MM.1S (cell line): ENCODE results near the gene RNPC3.

Source experiments
- EZH2 ChIP-seq: fragments of 300-600 bp; sonication (generic); optimal IDR thresholded peaks from 2 replicates; pipeline ENCODE3; 2017; ENCODE audit warnings: low read depth, mild to moderate bottlenecking, antibody characterized with exemption, low read length, mixed read lengths
- TF ChIP-seq, protein P1 (sequence below): fragments of 300-600 bp; sonication (generic); IDR thresholded peaks from 2 replicates; pipeline ENCODE4 v1.5.1; 2016; ENCODE audit warnings: antibody characterized with exemption, low read length, mixed read lengths

DNA sequence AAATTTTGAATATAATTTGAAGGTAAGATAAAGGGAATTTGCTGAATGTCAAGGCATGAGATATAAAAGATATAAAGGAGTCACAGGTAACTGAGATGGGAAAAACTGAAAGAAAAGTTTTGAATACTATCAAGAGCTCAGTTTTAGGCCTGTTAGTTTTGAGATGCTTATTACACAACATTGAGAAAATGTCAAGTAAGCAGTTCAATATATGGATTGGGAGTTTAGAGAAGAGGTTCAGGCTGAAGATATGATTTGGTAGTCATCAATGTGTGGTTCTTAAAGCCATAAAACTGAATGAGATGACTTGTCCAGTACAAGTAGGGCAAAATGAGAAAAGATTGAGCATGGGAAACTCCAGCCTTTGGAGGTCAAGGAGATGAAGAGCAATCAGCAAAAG, 4.7 kb upstream of the RNPC3 start:
- TF ChIP-seq, protein P1, sequence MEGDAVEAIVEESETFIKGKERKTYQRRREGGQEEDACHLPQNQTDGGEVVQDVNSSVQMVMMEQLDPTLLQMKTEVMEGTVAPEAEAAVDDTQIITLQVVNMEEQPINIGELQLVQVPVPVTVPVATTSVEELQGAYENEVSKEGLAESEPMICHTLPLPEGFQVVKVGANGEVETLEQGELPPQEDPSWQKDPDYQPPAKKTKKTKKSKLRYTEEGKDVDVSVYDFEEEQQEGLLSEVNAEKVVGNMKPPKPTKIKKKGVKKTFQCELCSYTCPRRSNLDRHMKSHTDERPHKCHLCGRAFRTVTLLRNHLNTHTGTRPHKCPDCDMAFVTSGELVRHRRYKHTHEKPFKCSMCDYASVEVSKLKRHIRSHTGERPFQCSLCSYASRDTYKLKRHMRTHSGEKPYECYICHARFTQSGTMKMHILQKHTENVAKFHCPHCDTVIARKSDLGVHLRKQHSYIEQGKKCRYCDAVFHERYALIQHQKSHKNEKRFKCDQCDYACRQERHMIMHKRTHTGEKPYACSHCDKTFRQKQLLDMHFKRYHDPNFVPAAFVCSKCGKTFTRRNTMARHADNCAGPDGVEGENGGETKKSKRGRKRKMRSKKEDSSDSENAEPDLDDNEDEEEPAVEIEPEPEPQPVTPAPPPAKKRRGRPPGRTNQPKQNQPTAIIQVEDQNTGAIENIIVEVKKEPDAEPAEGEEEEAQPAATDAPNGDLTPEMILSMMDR = no peak
- no peak for TF ChIP-seq EZH2
